HFFc6 (cell line): Measurements from ENCODE around the gene CAST. TPM values are rescaled to one million over a fixed set of nuclear protein-coding genes. Genes with fewer than 3 reads are reported as not detected.
A peak's percentile ranks its signal among the peaks of the same experiment; 100 is the strongest.

Experiments
- DNase-seq: peaks from one replicate; pipeline ENCODE4 v3.0.0-alpha.2; 2018
- H3K27ac Mint-ChIP-seq: 2 replicates; pipeline ENCODE4 v1.8.0; 2020; ENCODE audit warnings: mild to moderate bottlenecking, mixed read lengths
- H3K27me3 Mint-ChIP-seq: 2 replicates; pipeline ENCODE4 v1.8.0; 2021; ENCODE audit warnings: mild to moderate bottlenecking, moderate library complexity, mixed read lengths; ENCODE audit not compliant: insufficient read depth
- H3K36me3 Mint-ChIP-seq: 2 replicates; pipeline ENCODE4 v1.8.0; 2021; ENCODE audit warnings: low read depth, mixed read lengths
- H3K4me1 Mint-ChIP-seq: 2 replicates; pipeline ENCODE4 v1.8.0; 2020; ENCODE audit warnings: low read depth, mixed read lengths
- H3K4me3 Mint-ChIP-seq: 2 replicates; pipeline ENCODE4 v1.8.0; 2020; ENCODE audit warnings: mild to moderate bottlenecking, moderate library complexity, mixed read lengths
- H3K9me3 Mint-ChIP-seq: 2 replicates; pipeline ENCODE4 v1.8.0; 2020; ENCODE audit warnings: mild to moderate bottlenecking, mixed read lengths
- total RNA-seq, 6 experiments: library from RNA; stranded (reverse); fragmentation: NEBNext Ultra II Directional; extraction: Animal tissue kit (Norgen Biotek cat#: 25700); gene quantifications; 2 replicates in 1 of 6; 3 replicates in 5 of 6; pipeline ENCODE4 v1.2.3, GENCODE V29; 2021
- TF ChIP-seq, protein P1 (sequence below): fragments of 200-600 bp; sonication (generic); IDR thresholded peaks from 2 replicates; pipeline ENCODE4 v1.5.0; 2021; ENCODE audit warnings: antibody characterized with exemption, mild to moderate bottlenecking

Gene CAST
- total RNA-seq, 6 experiments from 2014 or later, result 274 to 342 (median 322) TPM

DNA sequence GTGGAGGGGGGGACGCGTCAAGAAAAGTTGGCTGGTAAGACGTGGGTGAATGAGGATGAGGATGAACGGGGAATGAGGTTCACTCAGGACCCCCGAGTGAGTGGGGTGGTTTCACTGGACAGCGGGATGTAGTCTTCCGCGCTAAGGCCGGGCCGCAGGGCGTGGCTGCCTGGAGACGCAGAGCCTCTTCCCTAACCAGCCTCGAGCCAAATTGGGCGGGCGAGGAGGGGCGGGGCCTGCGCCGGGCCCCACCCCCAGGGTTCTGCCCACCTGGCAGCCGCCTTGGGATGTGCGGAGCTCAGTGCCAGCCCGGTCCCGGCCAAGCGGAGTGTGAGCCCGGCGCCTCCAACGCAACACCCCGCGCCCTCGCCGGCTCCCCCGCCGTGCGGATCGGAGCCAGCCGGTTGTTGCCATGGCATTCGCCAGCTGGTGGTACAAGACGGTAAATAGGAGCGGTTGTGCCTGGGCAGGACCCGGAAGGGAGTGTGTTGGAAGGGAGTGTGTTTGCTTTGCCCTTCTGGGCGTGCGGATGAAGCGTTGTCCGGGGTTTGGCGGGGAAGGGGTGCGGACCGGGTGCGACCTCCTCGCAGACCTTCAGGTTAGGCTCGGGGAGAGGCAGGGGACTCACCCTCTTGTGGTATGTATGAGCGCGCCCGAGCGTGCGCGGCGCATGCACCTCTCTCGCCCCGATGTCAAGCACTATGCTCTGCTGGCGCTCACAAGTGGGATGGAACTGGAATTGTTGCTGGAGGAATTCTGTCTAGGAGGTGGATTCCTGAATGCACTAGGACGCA, 746 bp downstream of the CAST start:
- peaks cover 4% of the 10 kb centered on the region; the same call in 1 of the 2 replicates for H3K27me3 Mint-ChIP-seq
- peak; percentile 84 for DNase-seq
- peak overlapping the region; percentile 95 for H3K4me3 Mint-ChIP-seq
- H3K27ac Mint-ChIP-seq, result peak overlapping the region; percentile 99
- peaks cover 9% of the 10 kb centered on the region; the same call in 1 of the 2 replicates for H3K36me3 Mint-ChIP-seq
- H3K4me1 Mint-ChIP-seq, result peaks cover 66% of the 10 kb centered on the region
- no peaks in the 10 kb centered on the region for H3K9me3 Mint-ChIP-seq
- TF ChIP-seq, protein P1, sequence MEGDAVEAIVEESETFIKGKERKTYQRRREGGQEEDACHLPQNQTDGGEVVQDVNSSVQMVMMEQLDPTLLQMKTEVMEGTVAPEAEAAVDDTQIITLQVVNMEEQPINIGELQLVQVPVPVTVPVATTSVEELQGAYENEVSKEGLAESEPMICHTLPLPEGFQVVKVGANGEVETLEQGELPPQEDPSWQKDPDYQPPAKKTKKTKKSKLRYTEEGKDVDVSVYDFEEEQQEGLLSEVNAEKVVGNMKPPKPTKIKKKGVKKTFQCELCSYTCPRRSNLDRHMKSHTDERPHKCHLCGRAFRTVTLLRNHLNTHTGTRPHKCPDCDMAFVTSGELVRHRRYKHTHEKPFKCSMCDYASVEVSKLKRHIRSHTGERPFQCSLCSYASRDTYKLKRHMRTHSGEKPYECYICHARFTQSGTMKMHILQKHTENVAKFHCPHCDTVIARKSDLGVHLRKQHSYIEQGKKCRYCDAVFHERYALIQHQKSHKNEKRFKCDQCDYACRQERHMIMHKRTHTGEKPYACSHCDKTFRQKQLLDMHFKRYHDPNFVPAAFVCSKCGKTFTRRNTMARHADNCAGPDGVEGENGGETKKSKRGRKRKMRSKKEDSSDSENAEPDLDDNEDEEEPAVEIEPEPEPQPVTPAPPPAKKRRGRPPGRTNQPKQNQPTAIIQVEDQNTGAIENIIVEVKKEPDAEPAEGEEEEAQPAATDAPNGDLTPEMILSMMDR, result no peak

DNA sequence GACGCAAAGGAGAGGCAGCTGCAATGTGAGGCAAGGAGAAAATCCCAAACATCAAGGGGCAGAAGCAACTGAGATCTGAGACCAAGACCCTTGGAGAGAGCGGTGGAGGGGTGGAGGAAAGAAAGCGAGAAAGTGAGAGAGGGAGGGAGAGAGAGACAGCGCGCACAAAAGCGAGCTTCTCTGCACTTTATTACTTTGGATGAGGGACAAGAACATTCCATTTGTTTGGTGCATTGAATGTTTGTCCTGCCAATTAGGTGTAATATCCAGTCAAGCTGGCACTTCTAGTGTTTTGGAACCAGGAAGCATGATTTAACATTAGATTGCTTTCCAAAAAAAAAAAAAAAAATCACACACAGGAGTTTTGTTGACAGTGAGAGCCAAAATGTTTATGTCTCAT, 1.4 kb downstream of the CAST start:
- Mint-ChIP-seq H3K4me3 (peak overlapping the region; percentile 95), H3K9me3 (no peaks in the 10 kb centered on the region), H3K36me3 (peaks cover 9% of the 10 kb centered on the region; the same call in 1 of the 2 replicates), H3K27ac (peak overlapping the region; percentile 99), H3K4me1 (peaks cover 67% of the 10 kb centered on the region), H3K27me3 (peaks cover 4% of the 10 kb centered on the region; the same call in 1 of the 2 replicates)
- TF ChIP-seq, protein P1, result no peak
- DNase-seq, result no peak

DNA sequence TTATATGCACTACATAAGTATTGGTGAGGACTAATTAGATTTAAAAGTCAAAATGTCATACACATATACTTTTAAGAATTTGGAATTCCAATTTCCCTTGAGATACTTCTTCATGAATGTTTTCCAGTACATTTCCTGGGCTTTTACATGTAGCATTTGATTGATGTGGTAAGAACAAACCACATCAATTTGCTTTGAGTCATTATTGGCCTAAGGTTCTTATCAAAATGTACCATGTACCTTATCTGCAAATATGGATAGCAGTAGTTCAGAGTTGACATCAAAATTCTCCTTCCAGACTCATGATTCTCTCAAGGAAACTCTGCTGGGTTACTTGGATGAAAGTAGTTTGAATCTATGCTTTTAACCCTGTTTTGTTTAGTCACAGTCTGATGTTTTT, 2.5 kb downstream of the CAST start:
- H3K9me3 Mint-ChIP-seq, result no peaks in the 10 kb centered on the region
- no peak overlapping the region for H3K4me3 Mint-ChIP-seq
- TF ChIP-seq, protein P1, result no peak
- DNase-seq, result no peak
- peaks cover 67% of the 10 kb centered on the region for H3K4me1 Mint-ChIP-seq
- H3K27me3 Mint-ChIP-seq, result peaks cover 4% of the 10 kb centered on the region; the same call in 1 of the 2 replicates
- no peak overlapping the region for H3K27ac Mint-ChIP-seq
- H3K36me3 Mint-ChIP-seq, result peaks cover 9% of the 10 kb centered on the region; the same call in 1 of the 2 replicates

DNA sequence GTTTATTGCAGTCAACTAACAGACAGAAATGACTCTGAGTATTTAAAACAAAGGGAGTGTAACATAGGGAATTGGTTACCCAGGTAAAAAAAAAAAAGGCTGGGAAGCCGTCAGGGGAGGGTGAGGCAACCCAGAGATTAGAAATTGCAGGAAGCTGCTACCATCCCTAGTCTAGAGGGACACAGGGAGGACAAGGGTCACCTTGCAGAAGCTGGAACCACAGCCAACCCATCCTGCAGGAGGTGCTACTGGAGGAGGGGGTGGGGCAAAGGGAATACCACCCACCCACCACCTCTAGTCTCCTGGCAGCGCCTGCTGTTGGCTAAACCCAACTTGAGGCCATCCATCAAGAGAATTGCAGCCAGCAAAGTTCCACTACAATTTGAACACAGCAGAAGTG, 6.5 kb downstream of the CAST start:
- Mint-ChIP-seq H3K36me3 (peaks cover 13% of the 10 kb centered on the region), H3K27ac (no peak overlapping the region), H3K9me3 (no peaks in the 10 kb centered on the region), H3K4me1 (peaks cover 45% of the 10 kb centered on the region), H3K4me3 (no peak overlapping the region), H3K27me3 (0 out of 2 replicates have a peak, but pooled peaks cover 1% of the 10 kb centered on the region)
- no peak for DNase-seq
- TF ChIP-seq, protein P1, result no peak

DNA sequence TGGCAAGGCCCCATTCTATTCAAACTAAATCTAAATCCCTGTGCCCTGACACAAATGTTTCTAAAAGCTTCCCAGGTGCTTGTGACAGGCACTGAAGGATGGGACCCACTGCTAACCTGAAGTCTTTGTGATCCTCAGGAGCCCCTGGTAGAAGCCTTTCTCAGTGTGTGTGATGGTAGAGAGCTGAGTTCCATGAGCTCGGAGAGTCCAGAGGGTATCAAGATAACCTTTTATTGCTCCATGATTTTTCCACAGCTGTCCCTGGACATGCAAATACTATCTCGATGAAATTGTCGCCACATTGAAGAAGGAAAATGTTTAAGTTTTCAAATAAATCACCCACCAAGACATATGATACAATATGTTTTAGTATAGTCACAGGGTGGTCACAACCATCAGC, 7.7 kb downstream of the CAST start:
- H3K4me3 Mint-ChIP-seq, result no peak overlapping the region
- TF ChIP-seq, protein P1, result no peak
- peaks cover 13% of the 10 kb centered on the region for H3K36me3 Mint-ChIP-seq
- DNase-seq, result no peak
- no peak overlapping the region for H3K27ac Mint-ChIP-seq
- H3K9me3 Mint-ChIP-seq, result no peaks in the 10 kb centered on the region
- H3K4me1 Mint-ChIP-seq, result peaks cover 33% of the 10 kb centered on the region
- 0 out of 2 replicates have a peak, but pooled peaks cover 1% of the 10 kb centered on the region for H3K27me3 Mint-ChIP-seq
